OCI-LY7 (cell line): Measurements from ENCODE around the gene ZNF213. TPM values are rescaled to one million over a fixed set of nuclear protein-coding genes. Genes with fewer than 3 reads are reported as not detected.

ENCODE experiments used
- BruUV-seq: library from RNA; stranded (reverse); fragments of 400-500 nt; replicated peaks from 2 replicates; lab custom pipeline; 2021; lab: Mats Ljungman, UMichigan
- CTCF ChIA-PET: fragments of 300-600 bp; sonication (Branson Sonifier 250); formaldehyde crosslinking; loops from one replicate; lab custom pipeline; 2022; ENCODE audit warnings: antibody characterized with exemption; ENCODE audit not compliant: unreplicated experiment; lab: Charles Lee
- POLR2A ChIA-PET: fragments of 300-600 bp; sonication (Branson Sonifier 250); formaldehyde crosslinking; loops from one replicate; lab custom pipeline; 2022; ENCODE audit warnings: antibody characterized with exemption; lab: Charles Lee
- DNase-seq: peaks from one replicate; pipeline ENCODE4 v3.0.0-alpha.2; 2015; ENCODE audit warnings: low spot score
- H2AFZ ChIP-seq: fragments of 200-600 bp; sonication (generic), shearing (Covaris generic); 2 replicates; pipeline ENCODE4 v1.6.1; 2014; ENCODE audit warnings: mild to moderate bottlenecking, antibody characterized with exemption, low read length, moderate library complexity
- H3K27ac ChIP-seq: fragments of 200-600 bp; sonication (generic); 2 replicates; pipeline ENCODE4 v1.5.1; 2014; ENCODE audit warnings: mixed run types, low read depth, mild to moderate bottlenecking, moderate library complexity, low read length, inconsistent platforms; ENCODE audit not compliant: poor library complexity, severe bottlenecking
- H3K36me3 ChIP-seq: fragments of 200-600 bp; sonication (generic); 2 replicates; pipeline ENCODE4 v1.6.1; 2014; ENCODE audit warnings: mild to moderate bottlenecking, antibody characterized with exemption, low read length, moderate library complexity, mixed read lengths; ENCODE audit not compliant: insufficient read depth
- H3K4me1 ChIP-seq: fragments of 200-600 bp; sonication (generic); 2 replicates; pipeline ENCODE4 v1.5.1; 2014; ENCODE audit warnings: mild to moderate bottlenecking, low read length; ENCODE audit not compliant: insufficient read depth, poor library complexity, severe bottlenecking
- H3K4me2 ChIP-seq: fragments of 200-600 bp; sonication (generic); 2 replicates; pipeline ENCODE4 v1.6.1; 2014; ENCODE audit warnings: mild to moderate bottlenecking, low read length
- H3K4me3 ChIP-seq: fragments of 200-600 bp; sonication (generic); 2 replicates; pipeline ENCODE4 v1.5.1; 2014; ENCODE audit warnings: mild to moderate bottlenecking, low read depth, low read length; ENCODE audit not compliant: poor library complexity, severe bottlenecking
- H3K79me2 ChIP-seq: fragments of 200-600 bp; sonication (generic); 2 replicates; pipeline ENCODE4 v1.6.1; 2016; ENCODE audit warnings: low read depth, mild to moderate bottlenecking, low read length, moderate library complexity, mixed read lengths; ENCODE audit not compliant: insufficient read depth
- H3K9me2 ChIP-seq: fragments of 200-600 bp; sonication (generic); 2 replicates; pipeline ENCODE4 v1.6.1; 2016; ENCODE audit warnings: mild to moderate bottlenecking, low read length, mixed read lengths; ENCODE audit not compliant: insufficient read depth
- H3K9me3 ChIP-seq: fragments of 200-600 bp; sonication (generic); 2 replicates; pipeline ENCODE4 v1.6.1; 2014; ENCODE audit warnings: mild to moderate bottlenecking, mixed run types, low read length, mixed read lengths
- H4K20me1 ChIP-seq: fragments of 200-600 bp; sonication (generic); 2 replicates; pipeline ENCODE4 v1.6.1; 2014; ENCODE audit warnings: mild to moderate bottlenecking, antibody characterized with exemption, low read length, moderate library complexity, mixed read lengths; ENCODE audit not compliant: insufficient read depth
- EZH2phosphoT487 ChIP-seq: fragments of 200-600 bp; sonication (generic); IDR thresholded peaks from 2 replicates; pipeline ENCODE4 v1.6.1; 2018; ENCODE audit warnings: low read depth, borderline replicate concordance, mild to moderate bottlenecking, mixed run types, antibody characterized with exemption, low read length, moderate library complexity, mixed read lengths
- intact Hi-C: fragments of 100-400 bp; cut with micrococcal nuclease; formaldehyde crosslinking; loops from one replicate; pipeline ENCODE4 v1.10.0; 2022; ENCODE audit not compliant: unreplicated experiment
- total RNA-seq, 2 experiments: library from RNA; depleted of rRNA in 1 of 2; stranded (reverse); fragments of >200 nt in 1 of 2; shearing (Covaris generic) in 1 of 2; gene quantifications; 2 replicates each; pipeline ENCODE4 v1.2.3, GENCODE V29; 2014 to 2022
- TF ChIP-seq, protein P1 (sequence below): fragments of 200-600 bp; sonication (generic); conservative IDR thresholded peaks from 2 replicates; pipeline ENCODE4 v1.5.1; 2014; ENCODE audit warnings: mild to moderate bottlenecking, antibody characterized with exemption, low read length, moderate library complexity, mixed read lengths

ZNF213 gene
- total RNA-seq, 2 experiments from 2014 or later: 3.4 to 9.1 TPM

DNA sequence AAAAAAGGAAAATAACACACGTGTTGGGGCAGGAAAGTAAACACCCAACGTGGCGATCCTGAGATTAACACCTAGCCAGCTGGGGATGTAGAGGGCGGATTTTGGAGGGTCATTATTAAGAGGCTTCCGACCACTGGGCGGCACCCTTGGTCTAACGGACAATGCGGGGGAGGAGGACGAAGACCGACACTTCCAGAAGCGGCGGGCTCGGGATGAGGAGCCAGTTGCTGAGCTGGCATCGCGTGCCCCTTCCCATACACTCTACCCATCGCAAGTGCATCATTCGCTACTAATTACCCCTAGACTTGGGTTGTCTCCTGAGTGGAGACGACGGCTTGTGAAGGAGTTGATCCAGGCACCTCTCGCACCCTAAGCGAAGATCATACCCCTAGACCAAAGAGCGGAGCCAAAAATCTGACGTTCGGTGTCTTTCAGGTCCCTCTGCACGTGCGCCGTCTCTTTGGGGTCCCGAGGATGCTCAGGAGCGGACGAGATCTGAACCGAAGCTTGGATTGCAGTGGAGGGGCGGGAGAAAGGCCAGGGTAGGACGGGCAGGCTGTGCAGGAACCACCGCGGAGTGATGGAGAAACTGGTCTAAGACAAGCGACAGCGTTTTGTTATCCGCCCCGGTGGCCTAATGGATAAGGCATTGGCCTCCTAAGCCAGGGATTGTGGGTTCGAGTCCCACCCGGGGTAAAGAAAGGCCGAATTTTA, 17.6 kb downstream of the ZNF213 start:
- CTCF ChIA-PET: no interaction called here
- no peak for TF ChIP-seq EZH2phosphoT487
- TF ChIP-seq, protein P1, sequence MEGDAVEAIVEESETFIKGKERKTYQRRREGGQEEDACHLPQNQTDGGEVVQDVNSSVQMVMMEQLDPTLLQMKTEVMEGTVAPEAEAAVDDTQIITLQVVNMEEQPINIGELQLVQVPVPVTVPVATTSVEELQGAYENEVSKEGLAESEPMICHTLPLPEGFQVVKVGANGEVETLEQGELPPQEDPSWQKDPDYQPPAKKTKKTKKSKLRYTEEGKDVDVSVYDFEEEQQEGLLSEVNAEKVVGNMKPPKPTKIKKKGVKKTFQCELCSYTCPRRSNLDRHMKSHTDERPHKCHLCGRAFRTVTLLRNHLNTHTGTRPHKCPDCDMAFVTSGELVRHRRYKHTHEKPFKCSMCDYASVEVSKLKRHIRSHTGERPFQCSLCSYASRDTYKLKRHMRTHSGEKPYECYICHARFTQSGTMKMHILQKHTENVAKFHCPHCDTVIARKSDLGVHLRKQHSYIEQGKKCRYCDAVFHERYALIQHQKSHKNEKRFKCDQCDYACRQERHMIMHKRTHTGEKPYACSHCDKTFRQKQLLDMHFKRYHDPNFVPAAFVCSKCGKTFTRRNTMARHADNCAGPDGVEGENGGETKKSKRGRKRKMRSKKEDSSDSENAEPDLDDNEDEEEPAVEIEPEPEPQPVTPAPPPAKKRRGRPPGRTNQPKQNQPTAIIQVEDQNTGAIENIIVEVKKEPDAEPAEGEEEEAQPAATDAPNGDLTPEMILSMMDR: peak; percentile 80
- Histone ChIP-seq H3K4me2 (peak overlapping the region; percentile 94), H3K36me3 (no peaks in the 10 kb centered on the region), H3K9me3 (no peaks in the 10 kb centered on the region), H3K4me1 (peaks cover 17% of the 10 kb centered on the region), H3K9me2 (no peaks in the 10 kb centered on the region), H3K4me3 (peak overlapping the region; percentile 79), H3K27ac (no peak overlapping the region), H3K79me2 (no peaks in the 10 kb centered on the region), H4K20me1 (no peaks in the 10 kb centered on the region), H2AFZ (peak overlapping the region; percentile 48; the same call in 1 of the 2 replicates)
- intact Hi-C loops: loop anchor here (1.0 to 10.0 kb wide), 4 partner anchors 14 to 472 kb away; partner anchors contain the start of gene CLUAP1
- no TSS peak for BruUV-seq
- POLR2A ChIA-PET: no interaction called here
- DNase-seq: peak; percentile 82

DNA sequence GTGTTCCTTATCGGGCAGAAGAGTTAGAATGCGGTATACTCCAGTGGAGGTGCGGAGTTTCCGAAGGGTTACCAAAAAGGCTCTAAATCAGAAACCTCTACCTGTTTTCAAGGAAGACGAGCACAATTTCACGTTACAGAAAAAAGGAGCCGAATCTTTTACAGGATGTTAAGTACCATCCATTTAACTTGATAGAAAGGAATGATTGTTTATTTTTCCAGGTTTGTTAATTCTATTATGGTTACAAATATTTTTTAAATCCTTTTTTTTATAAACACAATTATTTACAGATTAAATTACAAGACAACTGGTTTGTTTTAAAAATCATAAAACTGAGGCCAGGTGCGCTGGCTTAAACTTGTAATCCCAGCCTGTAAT, 18.2 kb downstream of the ZNF213 start:
- Histone ChIP-seq H3K4me1 (peaks cover 21% of the 10 kb centered on the region), H3K9me3 (no peaks in the 10 kb centered on the region), H3K36me3 (no peaks in the 10 kb centered on the region), H2AFZ (no peak overlapping the region), H3K4me2 (peak overlapping the region; percentile 94), H3K79me2 (no peaks in the 10 kb centered on the region), H4K20me1 (no peaks in the 10 kb centered on the region), H3K27ac (no peak overlapping the region), H3K9me2 (no peaks in the 10 kb centered on the region), H3K4me3 (peak overlapping the region; percentile 79)
- ChIA-PET POLR2A (no interaction called here), CTCF (no interaction called here)
- no peak for DNase-seq
- no peak for TF ChIP-seq EZH2phosphoT487
- TF ChIP-seq, protein P1: no peak
- BruUV-seq: no TSS peak
- intact Hi-C loops: loop anchor here (1.0 to 10.0 kb wide), 4 partner anchors 13 to 472 kb away; partner anchors contain the start of gene CLUAP1

DNA sequence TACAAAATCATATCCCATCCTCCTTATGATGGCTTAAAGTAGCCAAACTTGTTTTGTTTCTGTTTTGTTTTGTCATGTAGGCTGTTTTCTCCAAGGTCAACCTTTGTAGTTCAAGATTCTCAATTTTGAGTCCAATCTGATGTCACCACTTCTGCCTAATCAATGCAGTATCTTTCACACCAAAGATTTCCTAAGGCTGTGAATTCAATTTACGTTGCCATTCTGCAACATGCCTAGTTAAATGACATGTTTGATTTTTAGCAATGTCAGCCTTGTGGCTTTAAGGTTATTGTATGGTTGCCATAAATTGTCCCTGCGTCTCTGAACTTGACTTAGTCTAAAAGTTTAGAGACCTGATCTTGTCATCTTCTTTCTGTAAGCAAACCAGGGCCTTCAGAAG, 20.4 kb downstream of the ZNF213 start:
- H3K4me1 ChIP-seq: peaks cover 29% of the 10 kb centered on the region

More for the DNA sequence above, 20.4 kb downstream of the ZNF213 start:
- no TSS peak for BruUV-seq
- CTCF ChIA-PET: no interaction called here
- H4K20me1 ChIP-seq: no peaks in the 10 kb centered on the region
- no peaks in the 10 kb centered on the region for H3K36me3 ChIP-seq
- TF ChIP-seq, protein P1: no peak
- no peak overlapping the region for H2AFZ ChIP-seq
- POLR2A ChIA-PET: no interaction called here
- H3K27ac ChIP-seq: no peak overlapping the region
- no peaks in the 10 kb centered on the region for H3K9me2 ChIP-seq
- intact Hi-C loops: loop anchor here (10.0 kb wide), 3 partner anchors 110 to 470 kb away; partner anchors contain the start of gene CLUAP1
- no peak overlapping the region for H3K4me3 ChIP-seq
- H3K4me2 ChIP-seq: no peak overlapping the region
- no peaks in the 10 kb centered on the region for H3K9me3 ChIP-seq
- no peaks in the 10 kb centered on the region for H3K79me2 ChIP-seq
- no peak for DNase-seq
